Measurements from ENCODE around the gene SERPINB8.
"Not testable (repeated sequence)": the region's sequence is repeated elsewhere in the genome, so short reads cannot be mapped to it uniquely, and the experiment has no call there.

Gene SERPINB8

GRCh38 chr18:63969942-63970808 lies at the start of gene SERPINB8:
TSS of gene SERPINB8 (plus strand) at chr18:63970081. CDS start at chr18:63978309, 8,228 bp downstream.
- peak within 1 kb of the TSS; percentile 97 for H3K4me3 Mint-ChIP-seq
- intact Hi-C loops (cut with micrococcal nuclease), result loop anchor here (5.0 to 10.0 kb wide), 2 partner anchors 548 to 1255 kb away; partner anchors contain the start of genes PHLPP1 and VPS4B
- H3K9me3 Mint-ChIP-seq, result no peaks in the 10 kb centered on the region
- H3K4me1 Mint-ChIP-seq (ENCODE audit: low read depth), result peaks cover 85% of the 10 kb centered on the region
- peak within 1 kb of the TSS; percentile 100 for H3K27ac Mint-ChIP-seq
- peaks cover 21% of the 10 kb centered on the region for H3K36me3 Mint-ChIP-seq (ENCODE audit: low read depth)
- no peaks in the 10 kb centered on the region for H3K27me3 Mint-ChIP-seq

GRCh38 chr18:63922049-63922448 lies 47.8 kb upstream of the SERPINB8 start:
- Mint-ChIP-seq H3K36me3 (ENCODE audit: low read depth) (no peaks in the 10 kb centered on the region), H3K4me1 (ENCODE audit: low read depth) (peaks cover 32% of the 10 kb centered on the region), H3K9me3 (no peaks in the 10 kb centered on the region), H3K27me3 (no peaks in the 10 kb centered on the region), H3K27ac (peak overlapping the region; percentile 2), H3K4me3 (no peak overlapping the region)
- intact Hi-C loops (cut with micrococcal nuclease), result no loop called here

GRCh38 chr18:63924551-63924950 lies 45.3 kb upstream of the SERPINB8 start:
- Mint-ChIP-seq H3K36me3 (ENCODE audit: low read depth) (no peaks in the 10 kb centered on the region), H3K4me1 (ENCODE audit: low read depth) (peaks cover 29% of the 10 kb centered on the region), H3K9me3 (no peaks in the 10 kb centered on the region), H3K27me3 (no peaks in the 10 kb centered on the region), H3K27ac (no peak overlapping the region), H3K4me3 (no peak overlapping the region)
- intact Hi-C loops (cut with micrococcal nuclease), result no loop called here

GRCh38 chr18:63928331-63928730 lies 41.5 kb upstream of the SERPINB8 start:
- Mint-ChIP-seq H3K27ac (no peak overlapping the region), H3K36me3 (ENCODE audit: low read depth) (no peaks in the 10 kb centered on the region), H3K4me3 (no peak overlapping the region), H3K27me3 (no peaks in the 10 kb centered on the region), H3K9me3 (no peaks in the 10 kb centered on the region), H3K4me1 (ENCODE audit: low read depth) (peaks cover 23% of the 10 kb centered on the region)
- intact Hi-C loops (cut with micrococcal nuclease), result no loop called here

- H3K36me3 Mint-ChIP-seq (ENCODE audit: low read depth); H3K4me3 Mint-ChIP-seq; H3K9me3 Mint-ChIP-seq; H3K27ac Mint-ChIP-seq; intact Hi-C loops (cut with micrococcal nuclease); H3K27me3 Mint-ChIP-seq: not testable (repeated sequence)
- H3K4me1 Mint-ChIP-seq (ENCODE audit: low read depth), result peaks cover 23% of the 10 kb centered on the region
Measured at GRCh38 chr18:63929369-63929768, 40.5 kb upstream of the SERPINB8 start.

GRCh38 chr18:63930773-63931354 lies 39.0 kb upstream of the SERPINB8 start:
- no peaks in the 10 kb centered on the region for H3K9me3 Mint-ChIP-seq
- intact Hi-C loops (cut with micrococcal nuclease), result loop anchor here (10.0 kb wide), 1 partner anchor 356 kb away; no protein-coding TSS in a partner anchor
- H3K27ac Mint-ChIP-seq, result no peak overlapping the region
- no peaks in the 10 kb centered on the region for H3K27me3 Mint-ChIP-seq
- no peak overlapping the region for H3K4me3 Mint-ChIP-seq
- H3K36me3 Mint-ChIP-seq (ENCODE audit: low read depth), result no peaks in the 10 kb centered on the region
- peaks cover 25% of the 10 kb centered on the region for H3K4me1 Mint-ChIP-seq (ENCODE audit: low read depth)

- Mint-ChIP-seq H3K9me3 (no peaks in the 10 kb centered on the region), H3K27me3 (no peaks in the 10 kb centered on the region), H3K4me1 (ENCODE audit: low read depth) (peaks cover 6% of the 10 kb centered on the region), H3K36me3 (ENCODE audit: low read depth) (peaks cover 6% of the 10 kb centered on the region), H3K4me3 (no peak overlapping the region), H3K27ac (no peak overlapping the region)
- intact Hi-C loops (cut with micrococcal nuclease), result loop anchor here (1.0 to 10.0 kb wide), 5 partner anchors 46 to 419 kb away; no protein-coding TSS in a partner anchor
Measured at GRCh38 chr18:63936156-63936931, 33.5 kb upstream of the SERPINB8 start.

- Mint-ChIP-seq H3K4me1 (ENCODE audit: low read depth) (peaks cover 6% of the 10 kb centered on the region), H3K4me3 (no peak overlapping the region), H3K36me3 (ENCODE audit: low read depth) (peaks cover 6% of the 10 kb centered on the region), H3K27ac (no peak overlapping the region), H3K9me3 (no peaks in the 10 kb centered on the region), H3K27me3 (no peaks in the 10 kb centered on the region)
- intact Hi-C loops (cut with micrococcal nuclease), result loop anchor here (1.0 to 10.0 kb wide), 5 partner anchors 46 to 420 kb away; no protein-coding TSS in a partner anchor
Measured at GRCh38 chr18:63936932-63937393, 32.9 kb upstream of the SERPINB8 start.

- H3K27me3 Mint-ChIP-seq, result no peaks in the 10 kb centered on the region
- intact Hi-C loops (cut with micrococcal nuclease), result no loop called here
- H3K36me3 Mint-ChIP-seq (ENCODE audit: low read depth), result peaks cover 6% of the 10 kb centered on the region
- H3K9me3 Mint-ChIP-seq, result no peaks in the 10 kb centered on the region
- H3K27ac Mint-ChIP-seq, result no peak overlapping the region
- H3K4me3 Mint-ChIP-seq, result no peak overlapping the region
- H3K4me1 Mint-ChIP-seq (ENCODE audit: low read depth), result peaks cover 6% of the 10 kb centered on the region
Measured at GRCh38 chr18:63940008-63940407, 29.9 kb upstream of the SERPINB8 start.

GRCh38 chr18:63940543-63941050 lies 29.3 kb upstream of the SERPINB8 start:
- not testable (repeated sequence) for H3K27ac Mint-ChIP-seq

GRCh38 chr18:63947051-63947790 lies 22.7 kb upstream of the SERPINB8 start:
- Mint-ChIP-seq H3K4me1 (ENCODE audit: low read depth) (peaks cover 6% of the 10 kb centered on the region), H3K36me3 (ENCODE audit: low read depth) (no peaks in the 10 kb centered on the region), H3K9me3 (peaks cover 6% of the 10 kb centered on the region), H3K4me3 (no peak overlapping the region), H3K27ac (no peak overlapping the region), H3K27me3 (no peaks in the 10 kb centered on the region)
- intact Hi-C loops (cut with micrococcal nuclease), result no loop called here

More at GRCh38 chr18:63940543-63941050, 29.3 kb upstream of the SERPINB8 start:
- H3K4me3 Mint-ChIP-seq; H3K27me3 Mint-ChIP-seq; intact Hi-C loops (cut with micrococcal nuclease); H3K9me3 Mint-ChIP-seq; H3K4me1 Mint-ChIP-seq (ENCODE audit: low read depth); H3K36me3 Mint-ChIP-seq (ENCODE audit: low read depth): not testable (repeated sequence)

GRCh38 chr18:63949068-63949737 lies 20.7 kb upstream of the SERPINB8 start, which contains the start of gene HMSD:
TSS of gene HMSD (plus strand) at chr18:63949301. CDS start at chr18:63953456, 4,155 bp downstream.
- Mint-ChIP-seq H3K9me3 (peaks cover 6% of the 10 kb centered on the region), H3K4me3 (peak within 1 kb of the TSS; percentile 55), H3K36me3 (ENCODE audit: low read depth) (no peaks in the 10 kb centered on the region), H3K27ac (no peak within 1 kb of the TSS), H3K27me3 (no peaks in the 10 kb centered on the region), H3K4me1 (ENCODE audit: low read depth) (peaks cover 12% of the 10 kb centered on the region)
- intact Hi-C loops (cut with micrococcal nuclease), result no loop called here

All from dendritic cell treated with granulocyte-macrophage colony-stimulating factor and Interleukin-4, amounts not matched to agents 40 ng/mL and 50 ng/mL, for 4 days (primary cell).